ENCODE measurements around the gene DCLRE1B. TPM values are rescaled to one million over a fixed set of nuclear protein-coding genes. Genes with fewer than 3 reads are reported as not detected.
"Not testable (repeated sequence)": the region's sequence is repeated elsewhere in the genome, so short reads cannot be mapped to it uniquely, and the experiment has no call there.

The DCLRE1B gene
- polyA plus RNA-seq, 1 donor, result 12.6 TPM

DNA sequence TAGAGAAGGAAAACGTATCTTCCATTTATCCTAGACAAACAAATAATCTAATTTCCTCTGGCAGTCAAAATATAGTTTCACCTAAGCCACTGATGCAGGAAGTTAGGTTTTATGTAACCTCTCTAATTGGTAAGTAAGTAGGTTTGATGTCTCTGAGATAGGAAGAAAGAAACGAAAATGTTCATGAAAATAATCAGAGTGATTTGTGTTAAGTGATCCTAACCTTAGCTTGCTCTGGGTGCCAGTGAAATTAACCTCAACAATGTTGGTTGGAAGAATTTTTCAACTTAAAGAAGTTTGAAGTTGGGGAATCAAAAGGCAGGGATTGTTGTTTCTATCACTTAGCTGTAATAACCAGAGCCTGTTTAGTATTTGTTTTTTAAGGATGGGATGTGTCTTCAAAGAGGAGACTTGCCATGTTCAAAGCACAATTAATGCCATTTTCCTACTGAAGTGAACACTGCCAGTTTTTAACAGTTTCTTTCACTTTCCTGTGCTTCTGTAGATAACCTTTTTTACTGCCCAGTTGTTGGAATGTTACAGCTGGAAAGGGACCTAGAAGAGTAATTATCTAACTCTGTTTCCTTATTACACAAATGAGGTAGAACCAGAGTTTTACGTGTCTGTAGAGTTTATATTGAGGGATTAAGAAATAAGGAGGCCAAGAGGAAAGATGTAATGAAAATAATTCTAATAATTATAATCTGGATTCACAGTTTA, 42.4 kb downstream of the DCLRE1B start:
- DNase-seq, result no peak

DNA sequence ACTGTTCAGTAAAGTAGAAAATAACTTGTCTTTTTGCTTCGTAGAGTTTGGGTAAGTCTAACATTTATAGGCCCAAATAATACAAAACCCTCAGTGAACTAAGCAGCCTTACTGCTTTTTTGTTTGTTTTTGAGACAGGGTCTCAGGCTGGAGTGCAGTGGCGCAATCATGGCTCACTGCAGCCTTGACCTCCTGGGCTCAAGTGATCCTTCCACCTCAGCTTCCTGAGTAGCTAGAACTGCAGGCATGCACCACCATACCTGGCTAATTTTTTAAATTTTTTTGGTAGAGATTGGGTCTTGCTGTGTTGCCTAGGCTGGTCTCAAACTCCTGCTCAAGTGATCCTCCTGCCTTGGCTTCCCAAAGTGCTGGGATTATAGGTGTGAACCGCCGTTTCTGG, 43.0 kb downstream of the DCLRE1B start:
- not testable (repeated sequence) for DNase-seq

DNA sequence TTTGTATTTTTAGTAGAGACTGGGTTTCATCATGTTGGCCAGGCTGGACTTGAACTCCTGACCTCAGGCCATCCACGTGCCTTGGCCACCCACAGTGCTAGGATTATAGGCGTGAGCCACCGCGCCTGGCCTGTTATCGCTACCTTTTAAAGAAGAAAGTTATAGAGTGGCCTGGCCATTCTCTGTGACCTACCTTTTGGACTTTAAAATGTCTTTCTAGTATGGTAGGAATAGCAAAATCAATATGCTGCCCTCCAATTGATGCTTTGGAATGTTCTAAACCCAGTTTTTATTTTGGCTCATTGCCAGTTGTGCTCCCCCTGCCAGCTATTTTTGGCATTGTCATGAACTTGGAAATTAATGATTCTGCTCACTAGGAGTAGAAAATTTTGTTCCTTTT, 43.9 kb downstream of the DCLRE1B start:
- no peak for DNase-seq

DNA sequence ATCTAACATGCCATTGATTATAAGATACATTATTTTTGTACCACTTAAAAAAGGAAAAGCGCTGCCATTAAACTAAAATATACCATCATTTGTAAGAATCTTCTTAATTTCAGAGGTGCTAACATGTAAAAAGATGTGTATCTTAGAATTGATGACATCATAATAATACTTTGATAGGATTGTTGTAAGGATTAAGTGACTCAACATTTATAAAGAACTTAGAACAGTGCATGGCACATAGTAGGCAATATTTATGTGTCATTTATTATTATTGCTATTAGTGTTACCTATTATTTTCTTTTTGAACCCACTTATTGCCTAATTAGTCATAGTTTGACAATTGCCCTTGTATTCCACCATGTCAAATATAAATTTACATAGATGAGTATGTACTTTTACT, 45.8 kb downstream of the DCLRE1B start:
- no peak for DNase-seq

DNA sequence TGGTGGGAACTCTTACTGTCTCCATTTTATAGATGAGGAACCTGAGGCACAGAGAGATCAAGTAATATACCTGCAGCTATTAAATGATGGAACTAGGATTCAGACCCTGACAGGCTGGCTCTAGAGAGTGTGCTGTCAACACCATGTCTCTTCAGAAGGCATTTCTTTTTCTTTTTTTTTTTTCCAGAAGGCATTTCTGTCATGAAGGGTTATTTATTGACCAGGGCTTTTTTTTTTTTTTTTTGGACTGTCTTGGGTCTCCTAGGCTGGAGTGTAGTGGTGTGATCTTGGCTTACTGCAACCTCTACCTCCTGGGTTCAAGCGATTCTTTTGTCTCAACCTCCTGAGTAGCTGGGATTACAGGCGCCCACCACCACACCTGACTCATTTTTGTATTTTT, 46.6 kb downstream of the DCLRE1B start:
- DNase-seq, result no peak

DNA sequence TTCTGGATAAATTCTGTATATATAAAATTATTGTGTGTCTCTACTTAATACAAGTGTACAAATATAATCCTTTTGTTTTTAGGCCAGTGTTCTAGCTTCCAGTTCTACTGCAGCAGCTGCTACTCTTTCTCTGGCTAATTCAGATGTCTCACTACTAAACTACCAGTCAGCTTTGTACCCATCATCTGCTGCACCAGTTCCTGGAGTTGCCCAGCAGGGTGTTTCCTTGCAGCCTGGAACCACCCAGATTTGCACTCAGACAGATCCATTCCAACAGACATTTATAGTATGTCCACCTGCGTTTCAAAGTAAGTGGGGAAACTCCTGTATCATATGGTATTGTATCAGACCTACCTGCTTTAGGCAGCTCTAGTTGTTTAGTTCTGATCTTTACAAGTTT, 52.9 kb downstream of the DCLRE1B start:
- DNase-seq, result no peak

DNA sequence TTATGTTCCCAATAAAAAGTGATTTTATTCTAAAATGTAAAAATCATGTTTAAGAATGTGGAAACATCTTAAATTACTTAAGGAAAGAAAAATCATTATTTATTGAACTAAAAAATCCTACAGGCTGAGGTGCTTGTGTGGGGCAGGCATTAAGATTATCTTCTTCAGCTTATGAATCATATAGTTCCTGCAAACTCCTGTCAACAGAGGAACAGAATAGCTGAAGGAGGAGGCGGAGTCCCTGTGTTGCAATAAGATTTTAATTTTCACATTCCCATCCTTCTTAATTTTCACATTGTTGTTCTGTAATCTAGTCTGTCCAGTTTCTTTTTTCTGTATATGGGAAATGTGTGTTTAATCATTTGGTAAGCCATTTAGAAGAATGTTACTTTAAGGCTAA, 53.6 kb downstream of the DCLRE1B start:
- no peak for DNase-seq

DNA sequence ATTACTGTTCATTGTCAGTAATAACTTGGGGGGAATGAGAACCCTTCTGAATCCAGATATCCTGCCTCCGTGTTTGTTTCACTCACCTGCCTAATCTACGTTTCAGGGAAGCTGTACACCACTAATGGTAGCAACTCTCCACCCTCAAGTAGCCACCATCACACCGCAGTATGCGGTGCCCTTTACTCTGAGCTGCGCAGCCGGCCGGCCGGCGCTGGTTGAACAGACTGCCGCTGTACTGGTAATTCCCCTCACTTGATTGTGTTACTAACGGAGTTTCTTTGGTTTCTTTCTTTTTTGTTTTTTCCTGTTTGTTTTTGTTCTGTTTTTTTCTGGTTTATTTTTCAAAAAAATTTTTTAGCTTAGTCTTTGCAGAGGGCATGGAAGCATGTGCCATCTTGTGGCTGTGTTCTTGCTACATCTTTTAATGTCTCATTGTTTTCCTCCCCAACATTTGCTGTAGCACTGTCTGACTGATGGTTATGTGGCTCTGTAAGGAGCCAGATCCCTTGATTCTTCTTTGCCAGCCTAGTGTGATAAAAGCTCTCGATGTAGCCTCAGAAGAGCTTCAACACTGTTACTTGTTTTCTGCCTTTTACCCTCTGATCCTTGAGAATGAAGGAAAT, 58.3 kb downstream of the DCLRE1B start:
- no peak for DNase-seq

Other genes with a start within 250 kb of the DCLRE1B start
- gene PHTF1, start 145.8 kb upstream of the DCLRE1B start, polyA plus RNA-seq (ENCODE audit: insufficient read length), result 28.1 TPM
- gene RSBN1, start 92.8 kb upstream of the DCLRE1B start, polyA plus RNA-seq (ENCODE audit: insufficient read length), result 27.9 TPM
- 0.57 TPM for gene PTPN22, start 33.6 kb upstream of the DCLRE1B start, polyA plus RNA-seq (ENCODE audit: insufficient read length)
- gene BCL2L15, start 17.7 kb upstream of the DCLRE1B start, polyA plus RNA-seq (ENCODE audit: insufficient read length), result 1.4 TPM
- gene AP4B1, start 527 bp upstream of the DCLRE1B start, polyA plus RNA-seq (ENCODE audit: insufficient read length), result 51.2 TPM
- 45.5 TPM for gene HIPK1, start 24.0 kb downstream of the DCLRE1B start, polyA plus RNA-seq (ENCODE audit: insufficient read length)
- gene OLFML3, start 74.1 kb downstream of the DCLRE1B start, polyA plus RNA-seq (ENCODE audit: insufficient read length), result 131 TPM
- 2.3 TPM for gene SYT6, start 248.5 kb downstream of the DCLRE1B start, polyA plus RNA-seq (ENCODE audit: insufficient read length)

All from left kidney (tissue), 2 donors.